ENCODE data around the gene SF1.

SF1 gene

DNA sequence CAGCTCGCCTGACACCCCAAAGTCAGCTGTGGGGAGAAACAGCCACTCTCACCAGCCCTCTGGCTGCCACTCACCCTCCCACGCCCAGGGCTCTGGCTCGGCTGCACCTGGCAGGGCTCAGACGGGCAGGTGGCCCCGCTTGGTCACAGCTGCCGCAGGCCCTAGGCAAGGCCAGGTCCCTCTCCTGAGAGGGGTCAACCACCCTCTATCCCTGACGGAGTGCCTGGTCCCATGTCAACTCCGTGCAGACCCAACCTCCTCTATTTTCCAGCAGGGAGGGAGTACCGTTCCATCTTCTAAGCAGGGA, 22.8 kb upstream of the SF1 start:
- DNase-seq = peak; percentile 23

DNA sequence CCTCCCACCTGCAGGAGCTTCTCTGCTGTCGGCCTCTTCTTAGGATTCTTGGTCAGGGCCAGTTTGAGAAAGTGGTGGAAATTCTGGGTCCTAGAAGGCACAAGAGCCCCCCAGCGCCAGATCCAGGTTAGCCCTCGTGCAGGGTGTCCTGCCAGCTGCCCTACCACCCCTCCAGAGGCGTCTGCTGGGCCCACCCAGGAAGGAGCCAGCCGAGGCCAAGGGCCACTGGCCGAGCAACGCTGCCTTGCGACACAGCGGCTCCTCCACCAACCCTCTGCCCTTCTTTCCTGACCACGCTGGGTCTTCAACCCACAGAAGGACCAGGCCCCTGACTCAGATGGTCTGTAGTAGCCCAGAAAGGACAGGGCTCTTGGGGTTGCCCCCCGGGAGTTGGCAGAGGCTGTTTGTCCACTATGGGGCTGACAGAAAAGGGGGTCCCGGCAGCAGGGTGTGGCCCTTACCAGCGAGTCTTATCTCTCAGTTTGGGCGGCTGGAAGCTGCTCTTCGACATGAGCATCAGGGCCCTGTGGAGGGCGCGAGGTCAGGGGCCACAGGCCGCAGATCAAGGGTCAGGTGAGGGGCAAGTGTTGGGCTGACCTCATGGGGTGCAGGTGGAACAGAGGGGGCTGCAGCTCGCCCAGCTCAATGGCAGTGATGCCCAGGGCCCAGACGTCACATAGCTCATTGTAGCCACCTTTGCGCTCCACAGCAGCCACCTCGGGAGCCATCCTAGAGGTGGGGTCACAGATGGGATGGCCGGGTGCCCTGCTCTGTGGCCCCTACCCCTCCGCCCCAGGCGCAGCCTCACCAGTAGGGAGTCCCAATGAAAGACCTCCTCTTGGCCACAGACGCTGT, 22.2 kb upstream of the SF1 start:
- DNase-seq = peak; percentile 19

- no peak for DNase-seq
Measured at GRCh38 chr11:64799623-64800302, 21.4 kb upstream of the SF1 start.

DNA sequence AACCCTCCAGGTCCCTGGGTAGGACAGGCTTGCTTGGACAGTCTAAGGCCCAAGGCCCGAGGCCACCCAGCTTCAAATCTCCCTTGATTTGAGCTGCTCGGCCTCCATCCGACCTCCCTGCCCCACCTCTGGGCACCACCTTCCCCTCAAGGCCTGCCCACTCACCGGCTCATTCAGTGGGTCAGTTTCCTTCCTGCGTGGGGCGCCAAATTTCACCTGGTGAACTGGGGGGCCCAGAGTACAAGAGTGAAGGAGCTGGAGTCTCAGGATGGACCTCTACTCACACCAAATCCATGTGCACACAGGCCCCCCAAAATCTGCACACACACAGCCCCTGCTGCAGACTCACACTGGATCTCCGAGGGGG, 20.9 kb upstream of the SF1 start:
- DNase-seq = no peak

DNA sequence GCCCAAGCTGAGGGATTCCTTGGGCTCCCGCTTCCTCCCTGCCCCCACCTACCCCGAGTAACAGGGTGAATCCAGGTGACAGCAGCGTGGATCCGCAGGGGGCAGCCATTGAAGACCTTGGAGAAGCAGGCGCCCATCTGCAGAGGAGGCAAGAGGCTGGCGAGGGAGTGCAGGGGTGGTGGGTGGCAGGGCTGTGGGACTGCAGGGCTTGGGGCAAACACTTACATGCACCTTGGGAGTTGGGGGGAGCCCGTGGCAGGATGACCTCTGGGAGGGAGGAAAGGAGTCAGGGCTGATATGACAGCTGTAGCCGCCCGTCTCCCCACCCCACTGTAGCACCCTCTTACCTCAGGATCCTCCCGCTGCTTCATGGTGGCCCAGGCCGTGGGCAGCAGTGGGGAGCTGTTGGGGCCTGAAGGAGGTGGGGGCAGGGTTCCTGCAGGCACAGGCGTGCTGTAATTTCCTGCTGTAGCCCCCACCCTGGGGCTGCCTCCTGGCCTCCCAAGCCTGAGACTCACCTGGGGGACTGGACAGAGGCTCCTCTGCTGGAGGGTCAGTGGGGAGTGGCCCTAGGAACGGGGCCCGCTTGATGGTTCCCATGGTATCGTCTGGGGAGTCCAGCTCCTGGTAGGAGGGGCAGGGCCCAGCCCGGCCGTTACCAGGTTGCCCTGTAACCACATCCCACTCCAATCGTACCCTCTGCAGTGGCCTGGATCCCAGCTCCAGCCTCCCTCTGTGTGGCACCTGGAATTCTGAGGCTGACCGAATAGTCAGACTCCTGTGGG, 18.6 kb upstream of the SF1 start:
- DNase-seq = no peak

DNA sequence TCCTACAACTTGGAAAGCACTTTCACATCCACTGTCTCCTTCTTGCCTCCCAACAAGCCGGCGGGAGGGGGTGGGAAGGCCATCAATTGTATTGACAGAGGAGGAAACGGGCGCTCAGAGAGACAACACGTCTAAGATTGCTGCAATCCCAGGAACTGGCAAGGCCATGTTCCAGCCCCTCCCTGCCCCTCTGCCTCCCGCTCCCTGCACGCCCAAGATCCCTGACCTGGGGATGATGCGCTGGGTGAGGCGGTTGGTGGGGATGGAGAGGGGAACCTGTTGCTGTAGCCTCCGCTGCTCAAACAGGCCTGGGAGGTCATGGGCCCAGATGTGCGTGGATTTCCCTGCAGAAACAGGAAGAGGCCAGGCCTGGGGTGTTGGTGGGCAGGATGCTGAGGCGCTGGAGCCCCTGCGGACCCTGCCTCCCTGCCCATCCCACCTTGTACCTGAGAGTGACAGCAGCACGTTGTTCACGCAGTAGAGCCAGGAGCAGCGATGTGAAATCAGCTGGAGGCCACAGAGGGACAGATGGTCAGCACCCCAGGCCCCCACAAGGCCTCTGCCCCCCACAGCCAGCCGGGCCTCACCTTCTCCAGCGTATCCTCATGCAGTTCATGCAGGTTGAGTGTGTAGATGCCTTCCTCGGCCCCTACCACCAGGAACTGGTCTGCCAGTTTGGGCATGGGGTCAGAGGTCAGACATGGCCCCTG, 17.9 kb upstream of the SF1 start:
- DNase-seq = no peak

DNA sequence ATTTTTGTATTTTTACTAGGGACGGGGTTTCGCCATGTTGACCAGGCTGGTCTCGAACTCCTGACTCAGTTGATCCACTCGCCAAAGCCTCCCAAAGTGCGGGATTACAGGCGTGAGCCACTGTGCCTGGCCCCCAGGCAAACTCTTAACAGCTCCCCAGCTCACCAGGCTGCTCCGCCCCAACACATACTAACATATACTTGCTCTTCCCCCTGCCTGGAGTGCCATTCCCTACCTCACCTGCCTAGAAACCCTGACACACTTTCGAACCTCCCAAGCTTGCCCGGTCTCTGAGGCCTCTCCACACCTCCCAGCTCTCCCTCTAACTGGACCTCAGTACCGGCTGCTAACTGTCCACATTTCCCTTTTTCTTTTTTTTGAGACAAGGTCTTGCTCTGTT, 16.2 kb upstream of the SF1 start:
- DNase-seq = no peak

DNA sequence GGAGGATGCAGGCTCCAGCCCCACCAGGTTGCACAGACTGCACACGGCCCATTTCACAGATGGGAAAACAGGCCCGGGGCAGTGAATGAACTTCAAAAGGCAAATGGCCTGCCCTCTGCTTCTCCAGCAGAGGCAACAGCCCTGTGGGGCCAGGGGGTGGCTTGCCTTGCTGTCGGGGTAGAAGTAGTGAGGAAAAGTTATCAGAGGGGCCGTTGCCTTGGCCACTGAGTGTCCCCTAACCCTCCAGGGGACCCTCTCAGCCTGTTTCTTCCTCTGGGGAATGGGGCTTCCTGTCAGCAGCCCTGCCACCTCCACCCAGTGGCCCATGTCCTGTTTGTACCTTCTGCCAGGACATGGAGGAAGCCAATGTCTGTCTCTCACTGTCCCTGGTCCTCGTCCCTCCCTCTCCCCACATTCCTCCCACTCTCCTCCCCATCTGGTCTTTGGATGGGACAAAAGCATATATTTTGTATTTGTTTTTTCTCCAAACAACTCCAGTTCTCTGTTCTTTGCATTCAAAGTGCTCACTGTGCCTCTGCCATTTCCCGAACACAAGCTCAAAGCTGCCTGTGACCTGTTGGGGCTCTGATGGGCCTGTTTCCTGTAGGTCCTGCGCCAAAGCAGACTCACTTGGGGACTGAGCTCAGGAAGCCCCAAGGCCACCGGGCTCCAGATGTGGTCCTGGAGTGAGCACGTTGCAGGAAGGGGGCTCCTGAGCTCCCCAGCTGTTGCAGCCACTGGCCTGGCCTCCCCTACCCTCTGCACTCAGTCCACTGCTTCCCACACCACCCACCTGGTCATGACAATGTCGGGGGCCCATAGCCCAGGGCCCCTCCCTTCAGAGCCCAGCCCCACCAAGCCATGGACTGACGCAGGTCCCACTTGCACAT, 15.2 kb upstream of the SF1 start:
- no peak for DNase-seq

GRCh38 chr11:64792482-64792881, 14.1 kb upstream of the SF1 start:
- DNase-seq = no peak

DNA sequence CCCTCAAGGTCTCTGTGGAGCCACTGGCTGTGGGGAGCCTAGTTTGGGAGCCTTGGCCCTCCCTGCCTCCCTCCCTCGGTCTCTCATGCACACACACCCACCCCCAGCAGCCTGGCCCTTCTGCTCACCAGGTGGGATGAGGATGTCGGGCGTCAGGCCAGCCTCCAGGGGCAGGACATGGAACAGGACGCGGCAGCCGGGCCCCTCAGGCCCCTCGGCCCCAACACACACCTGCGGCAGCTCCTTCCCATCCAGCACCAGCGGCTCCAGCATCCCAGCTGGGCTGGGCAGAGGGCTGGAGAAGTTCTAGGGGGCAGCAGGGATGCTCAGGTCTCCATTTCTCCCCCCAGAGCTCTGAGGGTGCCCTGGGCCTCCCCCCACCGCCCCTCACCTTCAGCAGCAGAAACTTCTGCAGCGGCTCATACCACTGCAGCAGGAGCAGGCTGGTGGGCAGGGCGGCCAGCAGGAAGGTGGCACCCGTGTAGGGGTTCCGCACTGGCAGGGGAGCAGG, 13.5 kb upstream of the SF1 start:
- DNase-seq = no peak

DNA sequence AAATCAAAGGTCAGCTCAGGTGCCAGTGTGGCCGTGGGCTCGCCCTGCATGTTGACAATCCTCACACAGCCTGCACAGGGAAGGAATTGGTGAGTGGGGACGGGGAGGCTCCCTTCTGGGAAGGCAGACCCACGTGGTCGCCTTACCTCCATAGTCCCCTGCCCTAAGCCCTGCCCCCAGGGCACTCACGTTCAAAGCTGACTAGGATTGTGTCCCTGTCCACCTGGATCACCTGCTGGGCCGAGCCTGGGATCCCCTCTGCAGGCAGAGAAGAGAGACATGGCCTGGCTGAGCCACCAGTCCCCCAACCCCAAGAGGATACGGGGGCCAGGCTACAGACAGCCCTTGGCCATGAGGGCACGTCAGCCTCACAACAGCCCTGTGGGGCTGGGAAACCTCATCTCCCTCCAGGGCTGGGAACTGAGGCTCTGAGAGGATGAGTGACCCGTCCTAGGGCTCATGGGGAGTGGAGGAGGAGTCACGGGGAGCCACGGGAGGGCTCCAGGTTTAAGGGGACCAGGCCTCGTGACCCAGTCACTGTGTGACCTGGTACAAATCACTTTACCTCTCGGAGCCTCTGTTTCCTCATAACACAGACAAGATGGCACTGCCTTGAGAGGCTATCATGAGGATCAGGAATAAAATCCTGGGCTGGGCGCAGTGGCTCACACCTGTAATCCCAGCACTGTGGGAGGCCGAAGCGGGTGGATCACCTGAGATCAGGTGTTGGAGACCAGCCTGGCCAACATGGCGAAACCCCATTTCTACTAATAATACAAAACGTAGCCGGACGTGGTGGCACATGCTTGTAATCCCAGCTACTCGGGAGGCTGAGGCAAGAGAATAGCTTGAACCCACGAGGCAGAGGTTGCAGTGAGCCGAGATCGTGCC, 12.1 kb upstream of the SF1 start:
- DNase-seq = no peak

DNA sequence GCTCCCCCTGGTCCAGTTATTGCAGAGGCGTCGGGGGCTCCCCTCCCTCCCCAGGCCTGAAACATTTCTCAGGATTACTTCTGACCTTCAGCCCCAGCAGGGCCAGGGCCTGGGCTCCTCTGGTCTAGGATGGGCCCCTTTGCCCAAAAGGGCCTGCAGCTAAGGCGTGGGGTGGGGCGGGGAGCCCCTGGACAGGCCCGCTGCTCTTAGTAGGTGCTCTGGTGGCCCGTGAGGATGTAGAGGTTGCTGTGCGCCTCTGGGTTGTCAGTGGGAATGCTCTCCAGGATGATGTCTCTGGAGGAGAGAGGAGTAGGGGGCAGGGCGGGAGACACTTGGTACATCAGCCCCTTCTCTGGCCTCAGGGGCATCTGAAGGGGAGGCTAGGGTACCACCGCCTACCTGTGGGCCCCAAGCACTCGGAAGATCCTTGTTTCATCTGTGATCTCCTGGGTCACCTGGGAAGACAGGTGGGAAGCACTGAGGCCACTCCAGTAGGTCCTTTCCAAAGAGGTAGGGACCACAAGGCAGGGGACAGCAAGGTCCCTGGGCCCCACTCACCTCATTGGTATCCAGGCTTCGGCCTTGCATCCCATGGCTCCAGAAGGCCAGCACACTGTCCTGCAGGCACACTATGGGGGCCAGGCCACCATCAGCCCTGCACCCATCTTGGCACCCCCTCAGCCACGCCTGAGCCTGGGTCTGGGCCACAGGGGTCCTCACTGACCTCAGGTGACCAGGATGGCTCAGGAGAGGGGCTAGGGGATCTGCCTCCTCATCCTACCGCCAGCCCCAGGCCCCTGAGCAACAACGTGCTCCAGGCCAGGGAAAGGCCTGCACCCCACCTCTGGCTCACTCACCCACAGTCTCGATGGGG, 11.2 kb upstream of the SF1 start:
- no peak for DNase-seq

DNA sequence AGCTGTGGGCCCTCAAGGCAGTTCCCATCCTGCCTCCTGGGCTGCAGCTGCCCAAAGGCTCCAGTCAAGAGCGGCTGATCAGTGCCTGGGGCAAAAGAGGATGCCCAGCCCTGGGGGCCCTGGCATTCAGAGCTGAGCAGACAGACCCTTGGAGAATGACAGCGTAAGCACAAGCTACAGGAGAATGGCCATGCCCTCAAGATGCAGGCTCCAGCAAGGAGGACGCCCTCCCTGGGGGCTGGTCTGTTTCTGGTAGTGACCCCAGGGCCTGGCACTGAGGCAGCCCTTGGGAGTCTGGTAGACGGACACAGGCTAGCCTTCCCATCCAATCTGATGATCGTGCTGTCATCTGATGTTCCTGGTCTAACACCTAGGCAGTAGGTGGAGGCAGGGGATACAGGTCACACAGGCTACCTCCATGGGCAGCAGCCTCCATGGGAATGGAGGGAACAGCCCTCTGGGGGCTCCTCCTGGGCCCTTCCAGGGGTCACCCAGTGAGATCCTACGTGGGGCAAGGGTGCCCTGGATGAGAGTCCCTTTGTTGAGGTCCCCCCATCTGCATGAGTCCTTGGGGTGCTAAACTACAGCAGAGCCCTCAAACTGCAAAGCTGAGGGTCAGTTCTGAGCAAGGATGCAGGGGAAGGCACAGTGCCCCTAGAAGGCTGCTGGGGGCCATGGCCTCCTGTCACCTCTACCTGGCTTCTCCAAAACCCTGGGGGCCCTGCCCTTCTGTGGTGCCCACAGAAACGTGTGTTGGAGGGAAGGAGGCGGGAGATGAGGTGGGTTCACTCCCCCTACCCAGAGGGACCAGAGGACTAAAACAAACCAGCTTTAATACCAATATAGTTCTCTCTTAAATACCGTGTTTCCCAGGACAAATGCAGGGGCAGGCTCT, 10.2 kb upstream of the SF1 start:
- no peak for DNase-seq

GRCh38 chr11:64787526-64788320, 9.4 kb upstream of the SF1 start:
- DNase-seq = peak; percentile 97

- no peak for DNase-seq
Measured at GRCh38 chr11:64786308-64786707, 8.0 kb upstream of the SF1 start.

DNA sequence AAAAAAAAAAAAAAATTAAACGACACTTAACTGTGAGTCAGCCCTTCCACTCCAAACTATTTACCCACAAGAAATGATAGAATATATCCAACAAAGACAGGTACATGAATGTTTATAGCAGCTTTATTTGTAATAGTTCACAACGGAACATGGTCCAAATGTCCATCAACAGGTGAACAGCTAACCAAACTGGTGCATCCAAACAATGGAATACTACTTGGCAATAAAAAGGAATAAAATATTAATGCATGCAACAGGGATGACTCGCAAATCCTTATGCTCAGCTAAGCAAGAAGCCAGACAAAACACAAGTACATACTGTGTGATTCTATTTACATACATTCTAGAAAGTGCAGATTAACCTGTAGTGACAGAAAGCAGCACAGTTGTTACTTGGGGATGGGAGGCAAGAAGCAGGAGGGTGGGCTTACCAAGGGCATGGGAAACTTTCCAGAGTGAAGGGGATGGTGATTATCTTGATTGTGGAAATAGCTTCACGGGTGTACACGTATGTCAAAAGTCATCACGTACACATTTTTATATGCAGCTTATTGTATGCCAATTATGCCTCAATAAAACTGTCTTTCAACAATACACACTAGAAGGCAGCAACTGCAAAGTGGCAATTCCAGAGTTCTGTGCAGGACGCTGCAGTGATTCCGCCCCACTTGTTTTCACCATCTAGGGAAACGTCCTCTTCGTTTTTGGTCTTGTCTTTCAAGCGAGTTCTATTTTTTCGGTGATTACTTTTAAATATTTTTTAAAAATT, 6.7 kb upstream of the SF1 start:
- no peak for DNase-seq

- no peak for DNase-seq
Measured at GRCh38 chr11:64778223-64778472, 194 bp downstream of the SF1 start.

Measured in 8988T (cell line).